ENCODE measurements around the gene EFR3B.

The EFR3B gene

DNA sequence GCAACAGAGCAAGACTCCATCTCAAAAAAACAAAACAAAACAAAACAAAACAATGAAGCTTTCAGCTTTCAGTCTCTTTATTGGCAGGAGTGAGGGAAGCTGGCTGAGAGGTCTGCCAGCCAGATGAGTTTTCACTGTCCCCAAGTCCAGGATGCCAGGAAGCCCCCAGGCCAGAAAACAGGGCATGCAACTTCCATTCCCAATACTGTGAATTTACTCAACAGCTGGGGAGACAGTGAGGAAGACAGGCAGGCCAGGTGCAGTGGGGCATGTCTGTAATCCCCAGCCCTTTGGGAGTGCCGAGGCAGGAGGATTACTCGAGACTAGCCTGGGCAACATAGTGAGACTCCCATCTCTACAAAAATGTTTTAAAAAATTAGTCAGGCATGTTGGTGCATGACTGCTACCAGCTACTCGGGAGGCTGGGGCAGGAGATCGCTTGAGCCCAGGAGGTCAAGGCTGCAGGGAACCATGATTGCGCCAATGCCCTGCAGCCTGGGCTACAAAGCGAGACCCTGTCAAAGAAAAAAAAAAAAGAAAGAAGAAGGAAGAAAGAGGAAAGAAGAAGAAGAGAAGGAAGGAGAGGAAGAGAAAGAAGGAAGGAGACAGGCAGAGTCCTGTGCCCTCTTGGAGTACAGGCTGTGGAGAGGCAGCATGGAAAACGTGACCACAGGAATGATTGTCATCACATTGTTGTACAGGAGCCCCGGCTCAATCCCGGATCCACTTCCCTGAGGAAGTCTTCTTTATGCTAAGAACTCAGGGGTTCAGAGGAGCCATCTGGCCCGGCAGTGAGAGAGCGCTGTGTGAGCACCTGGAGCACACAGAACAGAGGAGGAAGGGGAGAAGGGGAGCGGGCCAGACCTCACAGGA lies 155.7 kb downstream of the EFR3B start:
- DNase-seq: no peak

DNA sequence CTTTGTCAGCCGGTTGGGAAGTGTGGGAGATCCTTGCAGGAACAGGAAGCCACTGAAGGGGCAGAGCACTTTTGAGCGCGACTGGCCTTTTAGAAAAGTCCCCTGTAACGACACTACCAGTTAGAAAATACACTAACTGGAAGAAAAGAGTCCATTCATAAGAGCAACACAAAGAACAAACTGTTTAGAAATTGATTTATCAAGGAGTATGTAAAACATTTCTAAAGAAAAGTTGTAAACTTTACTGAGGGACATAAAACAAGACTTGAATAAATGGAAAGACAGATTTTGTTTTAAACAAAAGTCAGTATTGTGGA lies 156.3 kb downstream of the EFR3B start:
- no peak for DNase-seq

DNA sequence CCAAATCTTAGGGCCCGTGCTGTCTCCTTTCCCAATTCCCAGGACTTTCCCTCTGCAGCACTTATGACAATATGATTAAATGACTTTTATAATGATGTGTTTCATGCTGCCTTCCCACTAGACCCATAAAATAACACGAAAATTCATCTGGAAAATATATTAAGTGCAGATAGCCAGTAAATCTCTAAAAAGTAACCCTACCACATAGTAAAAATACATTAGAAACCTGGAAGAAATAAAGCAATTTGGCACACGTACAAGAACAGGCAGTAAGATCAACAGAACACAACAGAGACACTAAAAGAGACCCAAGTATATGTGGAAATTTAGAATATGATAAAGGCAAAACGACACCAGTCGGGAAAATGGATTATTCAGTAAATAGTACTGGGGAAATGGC lies 156.7 kb downstream of the EFR3B start:
- DNase-seq: no peak

DNA sequence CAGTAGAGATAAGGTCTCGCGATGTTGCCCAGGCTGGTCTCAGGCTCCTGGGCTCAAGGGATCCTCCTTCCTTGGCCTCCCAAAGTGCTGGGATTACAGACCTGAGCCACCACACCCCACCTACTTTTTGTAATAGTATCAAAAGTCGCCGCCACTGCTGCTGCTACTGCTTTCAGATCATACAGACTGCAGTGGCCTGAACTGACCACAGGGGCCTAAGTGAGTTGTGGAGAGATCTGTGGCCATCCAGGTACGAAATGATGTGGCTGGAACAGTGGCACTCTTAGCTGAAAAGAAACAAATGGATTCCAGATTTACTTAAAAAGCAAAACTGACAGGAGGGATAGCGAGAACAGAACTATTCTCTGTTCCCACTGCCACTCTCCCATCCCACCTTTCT lies 159.4 kb downstream of the EFR3B start:
- DNase-seq: no peak

DNA sequence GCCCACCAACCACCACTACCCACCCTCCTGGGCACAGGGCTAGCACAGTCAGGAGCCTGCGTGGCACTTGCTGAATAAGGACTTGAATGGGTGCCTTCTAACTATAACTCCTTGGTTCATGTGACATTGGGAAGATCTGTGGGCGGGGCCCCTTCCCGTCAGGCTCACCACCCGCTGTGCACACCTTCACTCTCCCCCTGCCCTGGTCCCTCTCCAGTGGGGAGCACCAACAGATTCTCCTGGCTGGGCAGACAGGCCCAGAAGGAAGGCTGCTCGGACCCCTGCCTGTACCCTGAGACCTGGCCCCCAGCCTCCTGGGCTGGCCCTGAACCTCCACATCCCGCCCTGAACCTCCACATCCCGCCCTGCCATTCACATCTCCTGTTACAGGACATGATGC lies 159.9 kb downstream of the EFR3B start:
- no peak for DNase-seq

DNA sequence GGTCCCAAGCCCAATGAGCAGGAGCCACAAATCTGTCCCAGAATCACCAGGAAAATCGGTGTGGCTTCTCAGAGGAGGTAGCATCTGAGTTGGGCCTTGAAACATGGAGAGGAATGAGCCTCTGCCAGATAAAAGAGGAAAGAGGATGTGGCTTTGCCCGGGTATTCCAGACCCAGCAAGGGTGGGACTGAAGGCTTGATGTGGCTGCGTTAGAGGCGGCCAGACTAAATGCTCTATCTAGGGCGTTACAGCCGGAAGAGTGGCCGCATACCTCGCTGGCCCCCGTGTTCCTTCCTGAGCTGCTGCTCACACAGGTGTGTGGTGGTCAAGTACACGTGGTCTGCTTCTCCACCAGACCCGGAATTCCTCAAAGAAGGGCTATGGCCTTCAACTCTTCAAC lies 160.4 kb downstream of the EFR3B start:
- DNase-seq: no peak

DNA sequence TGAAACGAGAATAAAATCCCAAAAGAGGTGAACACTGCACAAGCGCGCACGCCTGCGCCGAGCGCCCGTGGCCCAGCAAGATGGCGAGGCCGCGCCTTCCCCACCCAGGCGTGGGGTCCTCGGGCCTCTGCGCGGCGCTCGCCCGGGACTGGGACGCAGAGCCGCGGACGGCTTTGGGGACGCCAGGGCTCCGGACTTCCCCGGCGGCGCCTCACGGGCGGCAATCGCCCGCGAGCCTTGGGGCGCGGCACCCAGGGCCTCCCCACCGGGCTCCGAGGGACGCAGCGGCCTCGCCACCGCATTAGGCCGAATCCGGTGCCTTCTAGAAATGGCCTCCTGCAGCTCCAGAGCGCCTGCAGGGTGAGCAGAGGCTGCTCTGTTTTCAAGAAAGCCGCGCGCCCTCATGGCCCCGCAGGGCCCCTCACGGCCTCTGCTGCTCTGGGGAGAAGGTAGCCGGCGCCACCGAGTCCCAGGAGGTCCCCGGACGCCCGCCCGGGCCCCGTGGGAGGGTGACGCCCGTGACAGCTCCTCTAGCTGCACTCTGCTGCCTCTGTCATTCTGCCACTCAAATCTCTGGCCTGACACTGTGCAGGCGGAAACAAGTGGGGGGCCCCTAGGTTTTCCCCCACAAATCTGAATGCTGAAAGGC lies 162.4 kb downstream of the EFR3B start:
- no peak for DNase-seq

DNA sequence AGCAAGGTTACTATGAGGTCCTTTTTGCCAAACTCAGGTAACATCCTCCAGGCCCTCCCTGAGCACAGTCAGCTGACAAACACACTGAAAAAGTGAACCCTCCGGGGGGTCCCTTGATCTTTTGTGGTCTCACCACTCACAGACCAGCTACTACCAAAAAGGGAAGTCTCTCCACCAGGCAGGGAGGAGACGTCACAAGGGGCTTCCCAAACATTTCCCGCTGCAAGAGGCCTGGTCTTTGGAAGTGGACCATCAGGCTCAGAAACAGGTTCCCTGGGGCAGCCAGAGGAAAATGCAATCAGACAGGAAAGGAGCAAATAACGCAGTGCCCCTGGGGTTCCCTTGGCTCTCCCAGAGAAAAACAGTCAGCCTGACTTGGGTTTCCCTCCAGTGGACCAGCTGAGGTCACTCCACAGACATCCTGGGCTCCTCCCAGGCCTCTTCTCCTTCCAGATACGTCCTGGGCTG lies 165.2 kb downstream of the EFR3B start:
- DNase-seq: no peak
